ENCODE results near the gene DDR1. TPM values are rescaled to one million over a fixed set of nuclear protein-coding genes. Genes with fewer than 3 reads are reported as not detected.
"Not testable (repeated sequence)": the region's sequence is repeated elsewhere in the genome, so short reads cannot be mapped to it uniquely, and the experiment has no call there.

Gene DDR1
- total RNA-seq, 2 experiments from 2014 or later, result 6.3 to 7.4 TPM

DNA sequence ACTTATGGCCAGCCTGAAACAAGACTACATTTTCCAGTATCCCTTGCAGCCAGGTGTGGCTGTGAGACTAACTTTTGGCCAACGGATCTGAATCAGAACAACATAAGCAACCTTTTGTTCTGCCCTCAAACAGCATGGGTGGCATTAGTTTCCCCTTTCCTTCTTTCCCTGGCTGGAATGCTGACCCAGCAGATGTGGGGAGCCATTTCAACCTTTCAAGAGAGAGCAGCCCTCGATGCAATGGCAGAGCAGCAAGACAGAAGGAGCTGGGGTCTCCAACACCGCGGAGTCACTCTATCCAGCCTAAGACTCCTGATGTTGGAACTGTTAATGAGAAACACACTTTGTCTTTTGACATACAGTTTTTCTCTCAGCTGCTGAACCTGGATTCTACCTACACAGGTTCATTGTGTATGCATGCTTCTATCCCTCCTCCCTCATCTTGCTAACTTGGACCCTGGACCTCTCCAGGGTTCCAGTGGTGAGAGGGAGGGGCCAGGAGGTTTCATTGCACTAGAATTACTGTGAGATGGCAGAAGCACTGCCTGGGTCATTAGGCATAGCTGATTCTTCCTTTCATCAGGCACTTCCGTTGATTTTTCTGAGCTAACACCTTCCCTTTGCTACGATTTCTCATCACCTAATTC, 28.8 kb upstream of the DDR1 start:
- CTCF ChIA-PET, result interaction anchor here (0.9 to 1.7 kb wide), 2 partner anchors 12 to 27 kb away, joined by 3 to 5 read pairs; no protein-coding TSS in a partner anchor
- peaks cover 21% of the 10 kb centered on the region for H3K36me3 Mint-ChIP-seq (ENCODE audit: low read depth)
- POLR2A ChIA-PET, result interaction anchor here (0.8 kb wide), 1 partner anchor 11 kb away, joined by 3 read pairs; no protein-coding TSS in a partner anchor
- ATAC-seq, result no peak
- peaks cover 11% of the 10 kb centered on the region for H3K9me3 Mint-ChIP-seq (ENCODE audit: insufficient read depth)
- no peak overlapping the region for H3K27ac Mint-ChIP-seq
- peaks cover 3% of the 10 kb centered on the region for H3K27me3 Mint-ChIP-seq (ENCODE audit: low read depth)
- no peak overlapping the region for H3K4me3 Mint-ChIP-seq
- DNase-seq, result no peak
- H3K4me1 Mint-ChIP-seq (ENCODE audit: low read depth), result no peaks in the 10 kb centered on the region

DNA sequence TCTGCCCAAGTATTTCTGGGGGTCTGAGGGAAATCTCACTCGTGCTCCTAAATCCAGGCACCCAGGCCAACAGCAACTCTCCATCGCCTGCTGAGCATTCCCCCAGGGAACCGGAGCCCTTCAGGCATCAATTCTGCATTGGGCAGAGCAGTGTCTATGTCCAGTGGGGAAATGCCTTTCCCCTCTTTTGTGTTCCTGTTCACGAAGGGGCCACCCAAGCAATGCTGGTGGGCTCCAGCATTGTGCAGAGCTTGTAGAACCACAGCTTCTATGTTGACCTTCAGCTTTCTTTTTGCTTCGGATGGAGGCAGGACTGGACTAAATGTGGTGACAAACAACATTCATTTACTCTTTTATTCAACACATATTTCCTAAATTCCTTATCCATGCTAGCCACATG, 27.2 kb upstream of the DDR1 start:
- DNase-seq, result no peak
- H3K4me1 Mint-ChIP-seq (ENCODE audit: low read depth), result no peaks in the 10 kb centered on the region
- CTCF ChIA-PET, result interaction anchor here (1.5 to 1.9 kb wide), 3 partner anchors 11 to 28 kb away, joined by 4 to 5 read pairs (median 5); no protein-coding TSS in a partner anchor

GRCh38 chr6:30857549-30857948, 26.8 kb upstream of the DDR1 start:
- H3K4me1 Mint-ChIP-seq (ENCODE audit: low read depth), result no peaks in the 10 kb centered on the region
- ATAC-seq (no peak), DNase-seq (no peak)
- ChIA-PET POLR2A (no interaction called here), CTCF (interaction anchor here (0.8 to 1.9 kb wide), 5 partner anchors 10 to 35 kb away, joined by 3 to 5 read pairs (median 5); no protein-coding TSS in a partner anchor)
- H3K4me3 Mint-ChIP-seq, result no peak overlapping the region
- peaks cover 3% of the 10 kb centered on the region for H3K27me3 Mint-ChIP-seq (ENCODE audit: low read depth)
- H3K9me3 Mint-ChIP-seq (ENCODE audit: insufficient read depth), result peaks cover 5% of the 10 kb centered on the region
- no peak overlapping the region for H3K27ac Mint-ChIP-seq
- H3K36me3 Mint-ChIP-seq (ENCODE audit: low read depth), result peaks cover 12% of the 10 kb centered on the region

More for the DNA sequence above, 27.2 kb upstream of the DDR1 start:
- peaks cover 7% of the 10 kb centered on the region for H3K9me3 Mint-ChIP-seq (ENCODE audit: insufficient read depth)
- H3K36me3 Mint-ChIP-seq (ENCODE audit: low read depth), result peaks cover 14% of the 10 kb centered on the region
- peaks cover 3% of the 10 kb centered on the region for H3K27me3 Mint-ChIP-seq (ENCODE audit: low read depth)
- H3K27ac Mint-ChIP-seq, result no peak overlapping the region
- no peak overlapping the region for H3K4me3 Mint-ChIP-seq
- POLR2A ChIA-PET, result no interaction called here
- no peak for ATAC-seq

GRCh38 chr6:30859726-30860125, 24.6 kb upstream of the DDR1 start:
- DNase-seq; H3K9me3 Mint-ChIP-seq (ENCODE audit: insufficient read depth); POLR2A ChIA-PET; H3K27ac Mint-ChIP-seq; H3K4me3 Mint-ChIP-seq; H3K4me1 Mint-ChIP-seq (ENCODE audit: low read depth); ATAC-seq; H3K27me3 Mint-ChIP-seq (ENCODE audit: low read depth): not testable (repeated sequence)
- H3K36me3 Mint-ChIP-seq (ENCODE audit: low read depth), result peaks cover 12% of the 10 kb centered on the region
- CTCF ChIA-PET, result interaction anchor here (1.1 kb wide), 1 partner anchor 38 kb away, joined by 4 read pairs; no protein-coding TSS in a partner anchor

- H3K27me3 Mint-ChIP-seq (ENCODE audit: low read depth), result no peaks in the 10 kb centered on the region
- ATAC-seq, result no peak
- no peak overlapping the region for H3K27ac Mint-ChIP-seq
- H3K9me3 Mint-ChIP-seq (ENCODE audit: insufficient read depth), result peaks cover 6% of the 10 kb centered on the region
- H3K4me3 Mint-ChIP-seq, result no peak overlapping the region
- peaks cover 12% of the 10 kb centered on the region for H3K36me3 Mint-ChIP-seq (ENCODE audit: low read depth)
- POLR2A ChIA-PET, result no interaction called here
- no peaks in the 10 kb centered on the region for H3K4me1 Mint-ChIP-seq (ENCODE audit: low read depth)
- CTCF ChIA-PET, result interaction anchor here (0.8 to 1.3 kb wide), 3 partner anchors 32 to 54 kb away, joined by 3 to 4 read pairs (median 3); no protein-coding TSS in a partner anchor
- no peak for DNase-seq
These were observed 22.9 kb upstream of the DDR1 start for GRCh38 chr6:30861257-30862048.

DNA sequence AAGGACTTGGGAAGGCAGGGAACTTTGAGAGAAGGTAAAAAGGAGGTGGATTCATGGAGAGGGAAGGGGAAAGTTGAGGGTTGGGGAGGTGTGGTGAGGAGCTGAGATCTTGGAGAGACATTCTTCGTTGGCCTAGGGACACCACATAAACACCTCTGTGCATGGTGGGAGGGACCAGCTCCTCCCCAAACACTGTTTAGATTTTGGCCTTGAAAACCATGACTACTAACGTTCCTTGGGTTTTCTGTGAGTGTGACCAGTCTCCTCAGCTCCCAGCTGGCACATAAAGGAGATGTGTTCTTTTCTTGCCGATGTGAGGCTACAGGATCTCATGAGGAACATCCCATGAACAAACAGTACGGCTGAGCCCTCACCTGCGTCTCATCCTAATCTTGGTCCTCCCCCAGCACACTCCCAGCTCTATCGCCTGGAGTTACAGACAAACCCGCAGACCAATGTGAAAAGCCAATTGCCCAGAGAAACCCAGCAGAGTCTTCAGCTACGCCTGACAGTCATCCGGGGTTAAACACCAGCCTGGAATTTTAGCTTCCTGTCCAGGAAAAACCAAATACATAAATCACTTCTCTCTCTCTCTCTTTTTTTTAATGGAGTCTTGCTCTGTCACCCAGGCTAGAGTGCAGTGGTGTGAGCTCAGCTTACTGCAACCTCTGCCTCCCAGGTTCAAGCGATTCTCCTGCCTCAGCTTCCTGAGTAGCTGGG, 22.0 kb upstream of the DDR1 start:
- Mint-ChIP-seq H3K36me3 (ENCODE audit: low read depth) (peaks cover 14% of the 10 kb centered on the region), H3K27me3 (ENCODE audit: low read depth) (no peaks in the 10 kb centered on the region), H3K27ac (no peak overlapping the region), H3K4me3 (no peak overlapping the region), H3K4me1 (ENCODE audit: low read depth) (no peaks in the 10 kb centered on the region), H3K9me3 (ENCODE audit: insufficient read depth) (peaks cover 9% of the 10 kb centered on the region)
- ATAC-seq (no peak), DNase-seq (no peak)
- CTCF ChIA-PET, result interaction anchor here (0.8 to 1.3 kb wide), 2 partner anchors 40 to 53 kb away, joined by 3 to 4 read pairs; no protein-coding TSS in a partner anchor
- POLR2A ChIA-PET, result no interaction called here

DNA sequence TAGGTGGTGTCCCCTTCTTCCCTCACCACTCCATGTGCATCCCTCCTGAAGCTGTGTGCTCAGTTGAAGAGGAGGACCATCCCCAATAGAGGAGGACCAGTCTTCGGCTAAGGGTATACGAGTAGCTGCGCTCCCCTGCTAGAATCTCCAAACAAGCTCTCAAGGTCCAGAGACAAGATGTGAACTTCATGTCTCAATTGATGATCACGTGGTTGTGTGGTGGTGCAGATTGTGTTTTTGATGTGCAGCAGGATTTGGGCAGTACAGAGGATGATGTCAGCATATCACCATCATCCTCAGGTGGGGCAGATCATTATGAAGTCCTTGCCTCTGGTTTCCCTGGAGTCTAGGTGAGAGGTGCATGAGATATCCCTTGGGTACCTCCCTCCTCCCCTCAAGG, 20.0 kb upstream of the DDR1 start:
- no peaks in the 10 kb centered on the region for H3K27me3 Mint-ChIP-seq (ENCODE audit: low read depth)
- CTCF ChIA-PET, result no interaction called here
- POLR2A ChIA-PET, result no interaction called here
- no peak for DNase-seq
- H3K9me3 Mint-ChIP-seq (ENCODE audit: insufficient read depth), result peaks cover 24% of the 10 kb centered on the region
- H3K4me1 Mint-ChIP-seq (ENCODE audit: low read depth), result no peaks in the 10 kb centered on the region
- H3K27ac Mint-ChIP-seq, result no peak overlapping the region
- peaks cover 18% of the 10 kb centered on the region for H3K36me3 Mint-ChIP-seq (ENCODE audit: low read depth)
- no peak overlapping the region for H3K4me3 Mint-ChIP-seq
- ATAC-seq, result no peak

- POLR2A ChIA-PET; ATAC-seq; H3K27ac Mint-ChIP-seq; CTCF ChIA-PET; DNase-seq; H3K4me3 Mint-ChIP-seq; H3K27me3 Mint-ChIP-seq (ENCODE audit: low read depth): not testable (repeated sequence)
- peaks cover 36% of the 10 kb centered on the region for H3K36me3 Mint-ChIP-seq (ENCODE audit: low read depth)
- H3K4me1 Mint-ChIP-seq (ENCODE audit: low read depth), result peaks cover 18% of the 10 kb centered on the region
- peaks cover 49% of the 10 kb centered on the region for H3K9me3 Mint-ChIP-seq (ENCODE audit: insufficient read depth)
These were observed 15.0 kb upstream of the DDR1 start for GRCh38 chr6:30869241-30869749.

DNA sequence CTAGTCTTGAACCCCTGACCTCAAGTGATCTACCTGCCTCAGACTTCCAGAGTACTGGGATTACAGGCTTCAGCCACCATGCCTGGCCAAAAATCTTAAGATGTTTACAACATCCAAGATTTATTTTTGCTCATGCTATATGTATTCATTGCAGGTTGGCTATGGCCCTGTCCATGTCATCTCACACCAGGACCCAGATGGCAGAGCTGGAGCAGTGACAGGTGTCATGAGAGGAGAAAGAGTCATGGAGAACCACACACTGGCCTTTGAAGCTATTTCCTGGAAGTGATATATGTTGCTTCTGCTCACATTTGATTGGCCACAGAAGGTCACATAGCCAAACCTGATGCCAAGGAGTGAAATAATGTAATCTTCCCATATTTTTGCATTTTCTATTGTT, 13.8 kb upstream of the DDR1 start:
- CTCF ChIA-PET, result interaction anchor here (1.0 kb wide), 1 partner anchor 48 kb away, joined by 3 read pairs; no protein-coding TSS in a partner anchor
- DNase-seq (no peak), ATAC-seq (no peak)
- peaks cover 22% of the 10 kb centered on the region for H3K4me1 Mint-ChIP-seq (ENCODE audit: low read depth)
- peaks cover 36% of the 10 kb centered on the region for H3K36me3 Mint-ChIP-seq (ENCODE audit: low read depth)
- no peak overlapping the region for H3K4me3 Mint-ChIP-seq
- peak overlapping the region; percentile 75 for H3K27ac Mint-ChIP-seq
- POLR2A ChIA-PET, result no interaction called here
- H3K27me3 Mint-ChIP-seq (ENCODE audit: low read depth), result no peaks in the 10 kb centered on the region
- H3K9me3 Mint-ChIP-seq (ENCODE audit: insufficient read depth), result peaks cover 49% of the 10 kb centered on the region

GRCh38 chr6:30871592-30872183, 12.6 kb upstream of the DDR1 start:
- ATAC-seq (no peak), DNase-seq (no peak)
- CTCF ChIA-PET, result no interaction called here
- peaks cover 29% of the 10 kb centered on the region for H3K4me1 Mint-ChIP-seq (ENCODE audit: low read depth)
- H3K36me3 Mint-ChIP-seq (ENCODE audit: low read depth), result peaks cover 34% of the 10 kb centered on the region
- POLR2A ChIA-PET, result no interaction called here
- peaks cover 45% of the 10 kb centered on the region for H3K9me3 Mint-ChIP-seq (ENCODE audit: insufficient read depth)
- no peaks in the 10 kb centered on the region for H3K27me3 Mint-ChIP-seq (ENCODE audit: low read depth)
- H3K4me3 Mint-ChIP-seq, result no peak overlapping the region
- H3K27ac Mint-ChIP-seq, result peak overlapping the region; percentile 5

GRCh38 chr6:30873137-30873640, 11.1 kb upstream of the DDR1 start:
- ATAC-seq, result no peak
- CTCF ChIA-PET, result no interaction called here
- no peak overlapping the region for H3K27ac Mint-ChIP-seq
- peaks cover 39% of the 10 kb centered on the region for H3K4me1 Mint-ChIP-seq (ENCODE audit: low read depth)
- POLR2A ChIA-PET, result no interaction called here
- H3K9me3 Mint-ChIP-seq (ENCODE audit: insufficient read depth), result peaks cover 39% of the 10 kb centered on the region
- H3K27me3 Mint-ChIP-seq (ENCODE audit: low read depth), result no peaks in the 10 kb centered on the region
- DNase-seq, result no peak
- peaks cover 34% of the 10 kb centered on the region for H3K36me3 Mint-ChIP-seq (ENCODE audit: low read depth)
- H3K4me3 Mint-ChIP-seq, result no peak overlapping the region

Data from activated CD8-positive, alpha-beta T cell treated with anti-CD3 and anti-CD28 coated beads, Interleukin-2, amount 10 ng/mL, durations not matched to agents 7 days and 5 days (primary cell).